Esophagus muscularis mucosa (tissue), 4 donors: ENCODE results near the gene NRXN3.

Experiments
- EP300 ChIP-seq: sonication (generic); formaldehyde crosslinking; IDR thresholded peaks from one replicate; pipeline ENCODE4 v1.6.1; 2017; ENCODE audit warnings: antibody characterized with exemption
- POLR2A ChIP-seq: fragments of 450-650 bp; IDR thresholded peaks from one replicate; pipeline ENCODE4 v1.6.1; 2017; ENCODE audit warnings: antibody characterized with exemption, moderate library complexity, mild to moderate bottlenecking, low read depth
- POLR2AphosphoS5 ChIP-seq, 2 donors: sonication (generic); formaldehyde crosslinking; IDR thresholded peaks; one replicate each; pipeline ENCODE4 v1.6.1; 2017; ENCODE audit warnings: antibody characterized with exemption in 2 of 2
- TF ChIP-seq, protein P1 (sequence below), 3 experiments: fragments of 200-600 bp in 2 of 3; fragments of 450-650 bp in 1 of 3; sonication (generic) in 2 of 3; IDR thresholded peaks; one replicate each; pipeline ENCODE4 v1.5.1; 2017 to 2019; ENCODE audit warnings: antibody characterized with exemption in 3 of 3, mild to moderate bottlenecking in 2 of 3, moderate library complexity in 1 of 3

- TF ChIP-seq POLR2A (no peak), EP300 (no peak), POLR2AphosphoS5 (IDR thresholded peaks at IDR 0.05) (no peak)
- TF ChIP-seq, protein P1, sequence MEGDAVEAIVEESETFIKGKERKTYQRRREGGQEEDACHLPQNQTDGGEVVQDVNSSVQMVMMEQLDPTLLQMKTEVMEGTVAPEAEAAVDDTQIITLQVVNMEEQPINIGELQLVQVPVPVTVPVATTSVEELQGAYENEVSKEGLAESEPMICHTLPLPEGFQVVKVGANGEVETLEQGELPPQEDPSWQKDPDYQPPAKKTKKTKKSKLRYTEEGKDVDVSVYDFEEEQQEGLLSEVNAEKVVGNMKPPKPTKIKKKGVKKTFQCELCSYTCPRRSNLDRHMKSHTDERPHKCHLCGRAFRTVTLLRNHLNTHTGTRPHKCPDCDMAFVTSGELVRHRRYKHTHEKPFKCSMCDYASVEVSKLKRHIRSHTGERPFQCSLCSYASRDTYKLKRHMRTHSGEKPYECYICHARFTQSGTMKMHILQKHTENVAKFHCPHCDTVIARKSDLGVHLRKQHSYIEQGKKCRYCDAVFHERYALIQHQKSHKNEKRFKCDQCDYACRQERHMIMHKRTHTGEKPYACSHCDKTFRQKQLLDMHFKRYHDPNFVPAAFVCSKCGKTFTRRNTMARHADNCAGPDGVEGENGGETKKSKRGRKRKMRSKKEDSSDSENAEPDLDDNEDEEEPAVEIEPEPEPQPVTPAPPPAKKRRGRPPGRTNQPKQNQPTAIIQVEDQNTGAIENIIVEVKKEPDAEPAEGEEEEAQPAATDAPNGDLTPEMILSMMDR (IDR thresholded peaks at IDR 0.05): no peak
Observed at GRCh38 chr14:79740066-79740601, 1570.0 kb downstream of the NRXN3 start.
